Hepatocyte (in vitro differentiated cells): ENCODE data around the gene SVIL. TPM values are rescaled to one million over a fixed set of nuclear protein-coding genes. Genes with fewer than 3 reads are reported as not detected.

ENCODE experiments used
- DNase-seq: peaks from one replicate; pipeline ENCODE4 v3.0.0-alpha.2; 2016; ENCODE audit warnings: low spot score
- H2AFZ ChIP-seq: fragments of 200-600 bp; sonication (generic); 2 replicates; pipeline ENCODE4 v1.6.0; 2016; ENCODE audit warnings: antibody characterized with exemption, mild to moderate bottlenecking
- H3K27ac ChIP-seq: fragments of 200-600 bp; sonication (generic); 2 replicates; pipeline ENCODE4 v1.5.1; 2016; ENCODE audit warnings: mild to moderate bottlenecking
- H3K27me3 ChIP-seq: fragments of 200-600 bp; sonication (generic); 2 replicates; pipeline ENCODE4 v1.6.1; 2016
- H3K36me3 ChIP-seq: fragments of 200-600 bp; sonication (generic); replicated peaks from 2 replicates; pipeline ENCODE4 v1.5.1; 2016; ENCODE audit warnings: low read depth; ENCODE audit not compliant: insufficient read depth
- H3K4me1 ChIP-seq: fragments of 200-600 bp; sonication (generic); 2 replicates; pipeline ENCODE4 v1.5.1; 2016; ENCODE audit warnings: mild to moderate bottlenecking, moderate library complexity; ENCODE audit not compliant: insufficient read depth
- H3K4me2 ChIP-seq: fragments of 200-600 bp; sonication (generic); 2 replicates; pipeline ENCODE4 v1.6.0; 2016
- H3K4me3 ChIP-seq: fragments of 200-600 bp; sonication (generic); 2 replicates; pipeline ENCODE4 v1.5.1; 2016; ENCODE audit warnings: mild to moderate bottlenecking
- H3K79me2 ChIP-seq: fragments of 200-600 bp; sonication (generic); 2 replicates; pipeline ENCODE4 v1.6.0; 2017; ENCODE audit warnings: mild to moderate bottlenecking
- H3K9me2 ChIP-seq: fragments of 200-600 bp; sonication (generic); replicated peaks from 2 replicates; pipeline ENCODE4 v1.6.0; 2017; ENCODE audit warnings: mild to moderate bottlenecking; ENCODE audit not compliant: insufficient read depth
- H3K9me3 ChIP-seq: fragments of 200-600 bp; sonication (generic); 2 replicates; pipeline ENCODE4 v1.5.1; 2016; ENCODE audit warnings: low read depth, mild to moderate bottlenecking
- H4K20me1 ChIP-seq: fragments of 200-600 bp; sonication (generic); 2 replicates; pipeline ENCODE4 v1.6.0; 2016; ENCODE audit warnings: mild to moderate bottlenecking; ENCODE audit not compliant: insufficient read depth, poor library complexity, severe bottlenecking
- EZH2 ChIP-seq: fragments of 200-600 bp; sonication (generic); IDR thresholded peaks from 2 replicates; pipeline ENCODE4 v1.6.1; 2016; ENCODE audit warnings: antibody characterized with exemption, mild to moderate bottlenecking, borderline replicate concordance
- EZH2phosphoT487 ChIP-seq: fragments of 200-600 bp; sonication (generic); IDR thresholded peaks from one replicate; pipeline ENCODE4 v1.6.1; 2018; ENCODE audit warnings: antibody characterized with exemption, mild to moderate bottlenecking, low read depth, moderate library complexity; ENCODE audit not compliant: unreplicated experiment, severe bottlenecking
- WGBS: methylation state at CpG from one replicate; pipeline ENCODE4 v1.1.6; 2016; ENCODE audit warnings: low lambda C conversion rate; ENCODE audit errors: missing lambda C conversion rate; 5-methylcytosine and 5-hydroxymethylcytosine counted together
- polyA plus RNA-seq: library from polyadenylated mRNA; unstranded; fragments of >200 nt; fragmentation: Nextera tagmentation; extraction: Ambion mirVana; gene quantifications from 2 replicates; pipeline ENCODE4 v1.2.1, GENCODE V29; 2016
- total RNA-seq: library from RNA; depleted of rRNA; stranded (reverse); fragments of >200 nt; gene quantifications from 2 replicates; pipeline ENCODE4 v1.2.3, GENCODE V29; 2014
- TF ChIP-seq, protein P1 (sequence below): fragments of 200-600 bp; sonication (generic); IDR thresholded peaks from 2 replicates; pipeline ENCODE4 v1.5.1; 2016; ENCODE audit warnings: antibody characterized with exemption, mild to moderate bottlenecking; ENCODE audit not compliant: poor library complexity

Gene SVIL
- total and polyA plus RNA-seq, 2 experiments from 2014 or later, result 24.3 to 36.5 TPM

DNA sequence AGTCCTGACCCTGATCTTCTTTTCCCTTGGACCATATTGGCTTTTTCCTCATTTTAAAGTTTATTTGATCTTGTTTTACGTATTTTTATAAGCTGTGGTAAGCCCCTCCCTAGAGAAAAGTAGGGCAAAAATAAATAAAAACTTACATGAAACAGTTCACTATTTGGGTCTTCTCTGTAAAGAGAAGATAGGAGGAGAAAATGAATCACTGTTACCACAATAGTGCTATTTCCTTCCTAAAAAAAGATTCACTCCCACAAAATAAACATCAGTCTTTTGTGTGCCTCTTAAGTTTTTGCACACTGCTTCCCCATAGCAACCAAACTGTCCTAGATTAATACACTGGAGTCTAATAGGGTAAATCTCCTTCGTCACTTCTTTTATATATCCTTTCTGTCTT, 1.4 kb upstream of the SVIL start:
- 31% methylated on average over 2 of the region's 2 CpGs for WGBS
- peaks cover 32% of the 10 kb centered on the region for H3K4me1 ChIP-seq
- H3K79me2 ChIP-seq, result peaks cover 57% of the 10 kb centered on the region
- H3K9me2 ChIP-seq, result no peaks in the 10 kb centered on the region
- H3K4me2 ChIP-seq, result peak overlapping the region; percentile 67
- H3K27ac ChIP-seq, result peak overlapping the region; percentile 89
- no peaks in the 10 kb centered on the region for H4K20me1 ChIP-seq
- TF ChIP-seq, protein P1, sequence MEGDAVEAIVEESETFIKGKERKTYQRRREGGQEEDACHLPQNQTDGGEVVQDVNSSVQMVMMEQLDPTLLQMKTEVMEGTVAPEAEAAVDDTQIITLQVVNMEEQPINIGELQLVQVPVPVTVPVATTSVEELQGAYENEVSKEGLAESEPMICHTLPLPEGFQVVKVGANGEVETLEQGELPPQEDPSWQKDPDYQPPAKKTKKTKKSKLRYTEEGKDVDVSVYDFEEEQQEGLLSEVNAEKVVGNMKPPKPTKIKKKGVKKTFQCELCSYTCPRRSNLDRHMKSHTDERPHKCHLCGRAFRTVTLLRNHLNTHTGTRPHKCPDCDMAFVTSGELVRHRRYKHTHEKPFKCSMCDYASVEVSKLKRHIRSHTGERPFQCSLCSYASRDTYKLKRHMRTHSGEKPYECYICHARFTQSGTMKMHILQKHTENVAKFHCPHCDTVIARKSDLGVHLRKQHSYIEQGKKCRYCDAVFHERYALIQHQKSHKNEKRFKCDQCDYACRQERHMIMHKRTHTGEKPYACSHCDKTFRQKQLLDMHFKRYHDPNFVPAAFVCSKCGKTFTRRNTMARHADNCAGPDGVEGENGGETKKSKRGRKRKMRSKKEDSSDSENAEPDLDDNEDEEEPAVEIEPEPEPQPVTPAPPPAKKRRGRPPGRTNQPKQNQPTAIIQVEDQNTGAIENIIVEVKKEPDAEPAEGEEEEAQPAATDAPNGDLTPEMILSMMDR, result no peak
- TF ChIP-seq EZH2phosphoT487 (no peak), EZH2 (no peak)
- no peaks in the 10 kb centered on the region for H3K9me3 ChIP-seq
- H3K36me3 ChIP-seq, result no peaks in the 10 kb centered on the region
- DNase-seq, result no peak
- H3K27me3 ChIP-seq, result no peaks in the 10 kb centered on the region
- H3K4me3 ChIP-seq, result no peak overlapping the region
- H2AFZ ChIP-seq, result no peak overlapping the region

DNA sequence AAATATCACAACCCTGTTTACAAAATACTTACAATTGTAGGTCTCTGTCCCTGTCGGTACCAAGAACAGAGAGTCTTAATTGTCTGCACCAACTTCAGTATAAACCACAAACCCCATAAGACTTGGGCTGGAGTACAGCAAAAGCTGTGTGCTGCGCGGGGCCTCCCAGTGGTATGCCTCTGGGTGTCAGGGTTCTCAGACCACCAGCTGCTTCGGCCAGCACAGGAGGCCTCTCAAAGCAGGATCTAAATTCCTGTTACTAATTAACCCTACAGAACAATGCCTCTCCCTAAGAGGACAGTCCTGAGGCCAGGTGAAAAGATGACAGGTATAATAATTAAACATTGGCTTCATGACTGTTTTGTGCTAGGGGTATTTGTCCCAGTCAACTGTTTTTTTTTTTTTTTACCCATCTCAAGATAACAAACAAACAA, 957 bp upstream of the SVIL start:
- Histone ChIP-seq H3K4me3 (no peak overlapping the region), H3K27ac (peak overlapping the region; percentile 89), H3K4me2 (peak overlapping the region; percentile 67), H2AFZ (no peak overlapping the region), H3K27me3 (no peaks in the 10 kb centered on the region), H3K9me3 (no peaks in the 10 kb centered on the region), H3K4me1 (peaks cover 36% of the 10 kb centered on the region), H4K20me1 (no peaks in the 10 kb centered on the region), H3K79me2 (peaks cover 57% of the 10 kb centered on the region), H3K9me2 (no peaks in the 10 kb centered on the region), H3K36me3 (no peaks in the 10 kb centered on the region)
- 2% methylated on average over 4 of the region's 4 CpGs for WGBS
- DNase-seq, result peak; percentile 41
- TF ChIP-seq, protein P1, result no peak
- TF ChIP-seq EZH2, result no peak
- no peak for TF ChIP-seq EZH2phosphoT487

DNA sequence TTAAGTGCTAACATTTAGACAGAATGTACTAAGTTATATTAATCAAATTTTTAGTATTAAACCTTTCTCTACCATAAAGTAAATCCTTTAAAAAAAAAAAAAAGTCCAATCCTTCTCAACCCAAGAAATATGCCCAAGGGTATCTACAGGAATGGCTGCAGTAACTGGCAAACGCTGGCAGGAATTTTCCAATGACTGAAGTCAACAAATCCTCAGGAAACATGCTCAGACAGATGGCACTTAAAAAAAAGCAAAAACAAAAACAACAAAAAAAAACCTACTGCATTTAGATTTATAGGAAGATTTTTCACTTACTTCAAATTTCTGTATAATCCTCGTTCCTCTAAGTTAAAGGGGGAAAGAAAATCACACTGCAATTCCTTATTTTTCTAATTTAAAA, 666 bp downstream of the SVIL start:
- no peak overlapping the region for H3K4me3 ChIP-seq
- H3K9me2 ChIP-seq, result no peaks in the 10 kb centered on the region
- no peak for DNase-seq
- peak overlapping the region; percentile 89 for H3K27ac ChIP-seq
- no peaks in the 10 kb centered on the region for H3K9me3 ChIP-seq
- TF ChIP-seq EZH2, result no peak
- TF ChIP-seq, protein P1, result peak; percentile 0
- no peaks in the 10 kb centered on the region for H4K20me1 ChIP-seq
- peaks cover 69% of the 10 kb centered on the region for H3K79me2 ChIP-seq
- H3K36me3 ChIP-seq, result no peaks in the 10 kb centered on the region
- no peaks in the 10 kb centered on the region for H3K27me3 ChIP-seq
- H2AFZ ChIP-seq, result no peak overlapping the region
- peak overlapping the region; percentile 67 for H3K4me2 ChIP-seq
- peaks cover 44% of the 10 kb centered on the region for H3K4me1 ChIP-seq
- 49% methylated on average over 2 of the region's 2 CpGs for WGBS

DNA sequence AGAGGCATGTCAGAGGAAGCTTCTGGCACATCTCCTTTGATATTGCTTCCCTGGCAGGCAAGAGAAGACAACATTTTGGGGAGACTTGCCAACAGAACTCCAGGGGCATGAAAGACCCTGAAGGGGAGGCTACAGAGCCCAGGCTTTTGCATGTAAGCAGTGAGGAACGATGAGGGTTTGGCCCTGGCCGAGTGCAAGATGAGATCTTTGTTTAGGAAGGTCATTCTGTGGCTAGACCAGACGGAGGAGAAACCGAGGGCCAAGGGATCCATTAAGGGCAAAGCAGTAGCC, 3.8 kb downstream of the SVIL start:
- Histone ChIP-seq H3K9me3 (no peaks in the 10 kb centered on the region), H3K27ac (peak overlapping the region; percentile 5), H3K79me2 (peaks cover 82% of the 10 kb centered on the region), H2AFZ (no peak overlapping the region), H3K9me2 (no peaks in the 10 kb centered on the region), H3K4me3 (no peak overlapping the region), H3K4me2 (peak overlapping the region; percentile 58), H3K4me1 (peaks cover 42% of the 10 kb centered on the region), H3K36me3 (no peaks in the 10 kb centered on the region), H4K20me1 (no peaks in the 10 kb centered on the region), H3K27me3 (no peaks in the 10 kb centered on the region)
- 95% methylated on average over 4 of the region's 4 CpGs for WGBS
- no peak for DNase-seq
- TF ChIP-seq, protein P1, result no peak
- TF ChIP-seq EZH2phosphoT487 (no peak), EZH2 (no peak)
